HUES48 (cell line): ENCODE measurements around the gene N4BP3.

Experiments used
- H3K27ac ChIP-seq: one replicate; pipeline ENCODE4 v1.7.0; 2013; ENCODE audit warnings: low read depth, low read length, inconsistent platforms
- H3K27me3 ChIP-seq: 2 replicates; pipeline ENCODE4 v1.6.1; 2013; ENCODE audit warnings: mild to moderate bottlenecking, low read length; ENCODE audit not compliant: control insufficient read depth, insufficient read depth
- H3K36me3 ChIP-seq: 2 replicates; pipeline ENCODE4 v1.6.1; 2013; ENCODE audit warnings: low read length; ENCODE audit not compliant: control insufficient read depth, insufficient read depth
- H3K4me1 ChIP-seq: 2 replicates; pipeline ENCODE4 v1.6.1; 2013; ENCODE audit warnings: mild to moderate bottlenecking, low read length; ENCODE audit not compliant: control insufficient read depth, insufficient read depth
- H3K4me3 ChIP-seq: 2 replicates; pipeline ENCODE4 v1.5.1; 2013; ENCODE audit warnings: mild to moderate bottlenecking, low read depth, low read length
- H3K9ac ChIP-seq: 2 replicates; pipeline ENCODE4 v1.6.1; 2013; ENCODE audit warnings: mild to moderate bottlenecking, low read depth, low read length, moderate library complexity
- H3K9me3 ChIP-seq: 2 replicates; pipeline ENCODE4 v1.6.1; 2013; ENCODE audit warnings: low read length; ENCODE audit not compliant: control insufficient read depth, insufficient read depth

Gene N4BP3

DNA sequence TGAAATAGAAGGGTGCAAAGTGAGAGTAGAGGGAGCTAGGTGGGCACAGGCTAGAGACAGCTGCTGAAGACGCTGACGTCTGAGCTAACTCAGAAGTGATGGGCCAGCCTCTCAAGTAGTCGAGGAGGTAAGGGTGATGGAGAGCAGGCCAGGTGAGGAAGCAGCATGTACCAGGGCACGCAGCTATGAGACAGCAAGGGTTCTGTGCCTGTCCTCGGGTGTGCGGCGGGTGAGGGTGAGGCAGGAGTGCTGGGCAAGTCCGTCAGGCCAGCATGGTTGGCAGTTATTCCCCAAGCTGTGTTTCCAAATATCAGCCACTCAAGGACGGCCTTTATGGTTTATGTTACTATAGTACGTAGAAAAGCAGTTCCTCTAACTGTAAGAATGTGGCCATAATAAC is 23.7 kb downstream of the N4BP3 start:
- Histone ChIP-seq H3K27me3 (no peaks in the 10 kb centered on the region), H3K9me3 (no peaks in the 10 kb centered on the region), H3K4me1 (no peaks in the 10 kb centered on the region; the same call in 1 of the 2 replicates), H3K36me3 (peaks cover 76% of the 10 kb centered on the region), H3K9ac (no peak overlapping the region), H3K4me3 (no peak overlapping the region), H3K27ac (no peak overlapping the region)

DNA sequence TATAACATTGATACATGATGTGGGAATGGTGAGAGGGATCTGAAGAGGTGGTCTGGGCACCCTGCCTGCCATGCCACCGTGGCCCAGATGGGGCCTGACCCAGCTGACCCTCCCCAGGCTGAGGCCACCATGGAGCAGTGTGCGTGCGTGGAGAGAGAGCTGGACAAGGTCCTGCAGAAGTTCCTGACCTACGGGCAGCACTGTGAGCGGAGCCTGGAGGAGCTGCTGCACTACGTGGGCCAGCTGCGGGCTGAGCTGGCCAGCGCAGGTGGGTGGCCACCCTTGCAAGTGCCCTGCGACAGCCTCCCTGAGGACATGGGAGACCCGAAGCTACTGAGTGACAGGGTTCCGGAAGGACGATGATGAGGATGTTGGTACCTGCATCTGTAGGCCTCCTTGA is 24.7 kb downstream of the N4BP3 start:
- H3K9me3 ChIP-seq = no peaks in the 10 kb centered on the region
- no peaks in the 10 kb centered on the region for H3K27me3 ChIP-seq
- no peak overlapping the region for H3K9ac ChIP-seq
- H3K27ac ChIP-seq = no peak overlapping the region
- H3K4me3 ChIP-seq = no peak overlapping the region
- no peaks in the 10 kb centered on the region for H3K4me1 ChIP-seq
- peaks cover 86% of the 10 kb centered on the region for H3K36me3 ChIP-seq

DNA sequence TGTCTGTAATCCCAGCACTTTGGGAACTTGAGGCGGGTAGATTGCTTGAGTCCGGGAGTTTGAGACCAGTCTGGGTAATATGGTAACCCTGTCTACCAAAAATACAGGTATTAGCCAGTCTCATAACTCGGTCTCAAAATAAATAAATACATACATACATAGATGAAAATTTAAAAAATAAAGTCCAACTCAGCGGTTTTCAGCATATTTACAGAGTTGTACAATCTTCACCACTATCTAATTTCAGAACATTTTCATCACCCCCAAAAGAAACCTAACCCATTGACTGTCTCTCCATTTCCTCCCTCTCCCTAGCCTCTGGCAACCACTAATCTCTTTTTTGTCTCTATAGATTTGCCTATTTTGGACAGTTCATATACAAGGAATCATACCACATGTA is 28.2 kb downstream of the N4BP3 start:
- Histone ChIP-seq H3K9me3 (no peaks in the 10 kb centered on the region), H3K36me3 (peaks cover 87% of the 10 kb centered on the region), H3K4me3 (no peak overlapping the region)

GRCh38 chr5:178142642-178143041 is 29.3 kb downstream of the N4BP3 start:
- Histone ChIP-seq H3K27ac (no peak overlapping the region), H3K9me3 (no peaks in the 10 kb centered on the region), H3K4me3 (no peak overlapping the region), H3K9ac (no peak overlapping the region), H3K36me3 (peaks cover 87% of the 10 kb centered on the region), H3K27me3 (no peaks in the 10 kb centered on the region), H3K4me1 (no peaks in the 10 kb centered on the region)

More for the DNA sequence above, 28.2 kb downstream of the N4BP3 start:
- Histone ChIP-seq H3K27ac (no peak overlapping the region), H3K4me1 (no peaks in the 10 kb centered on the region), H3K27me3 (no peaks in the 10 kb centered on the region), H3K9ac (no peak overlapping the region)

GRCh38 chr5:178143246-178143645 is 29.9 kb downstream of the N4BP3 start:
- H3K27ac ChIP-seq = no peak overlapping the region
- no peaks in the 10 kb centered on the region for H3K27me3 ChIP-seq
- H3K9ac ChIP-seq = no peak overlapping the region
- no peaks in the 10 kb centered on the region for H3K4me1 ChIP-seq
- peaks cover 87% of the 10 kb centered on the region for H3K36me3 ChIP-seq
- no peak overlapping the region for H3K4me3 ChIP-seq
- H3K9me3 ChIP-seq = no peaks in the 10 kb centered on the region

- Histone ChIP-seq H3K4me3 (no peak overlapping the region), H3K4me1 (no peaks in the 10 kb centered on the region), H3K27me3 (no peaks in the 10 kb centered on the region), H3K27ac (no peak overlapping the region), H3K9me3 (no peaks in the 10 kb centered on the region), H3K36me3 (peaks cover 87% of the 10 kb centered on the region), H3K9ac (no peak overlapping the region)
Observed at GRCh38 chr5:178143901-178144300, 30.6 kb downstream of the N4BP3 start.

GRCh38 chr5:178145965-178146820 is 32.9 kb downstream of the N4BP3 start:
- Histone ChIP-seq H3K4me3 (no peak overlapping the region), H3K36me3 (peaks cover 92% of the 10 kb centered on the region), H3K27me3 (no peaks in the 10 kb centered on the region), H3K4me1 (no peaks in the 10 kb centered on the region), H3K9me3 (no peaks in the 10 kb centered on the region), H3K27ac (peak overlapping the region; percentile 46), H3K9ac (no peak overlapping the region)

- peaks cover 90% of the 10 kb centered on the region for H3K36me3 ChIP-seq
- H3K4me3 ChIP-seq = no peak overlapping the region
- no peak overlapping the region for H3K9ac ChIP-seq
- H3K27me3 ChIP-seq = no peaks in the 10 kb centered on the region
- no peaks in the 10 kb centered on the region for H3K9me3 ChIP-seq
- no peak overlapping the region for H3K27ac ChIP-seq
- H3K4me1 ChIP-seq = no peaks in the 10 kb centered on the region
Observed at GRCh38 chr5:178147406-178147805, 34.1 kb downstream of the N4BP3 start.

DNA sequence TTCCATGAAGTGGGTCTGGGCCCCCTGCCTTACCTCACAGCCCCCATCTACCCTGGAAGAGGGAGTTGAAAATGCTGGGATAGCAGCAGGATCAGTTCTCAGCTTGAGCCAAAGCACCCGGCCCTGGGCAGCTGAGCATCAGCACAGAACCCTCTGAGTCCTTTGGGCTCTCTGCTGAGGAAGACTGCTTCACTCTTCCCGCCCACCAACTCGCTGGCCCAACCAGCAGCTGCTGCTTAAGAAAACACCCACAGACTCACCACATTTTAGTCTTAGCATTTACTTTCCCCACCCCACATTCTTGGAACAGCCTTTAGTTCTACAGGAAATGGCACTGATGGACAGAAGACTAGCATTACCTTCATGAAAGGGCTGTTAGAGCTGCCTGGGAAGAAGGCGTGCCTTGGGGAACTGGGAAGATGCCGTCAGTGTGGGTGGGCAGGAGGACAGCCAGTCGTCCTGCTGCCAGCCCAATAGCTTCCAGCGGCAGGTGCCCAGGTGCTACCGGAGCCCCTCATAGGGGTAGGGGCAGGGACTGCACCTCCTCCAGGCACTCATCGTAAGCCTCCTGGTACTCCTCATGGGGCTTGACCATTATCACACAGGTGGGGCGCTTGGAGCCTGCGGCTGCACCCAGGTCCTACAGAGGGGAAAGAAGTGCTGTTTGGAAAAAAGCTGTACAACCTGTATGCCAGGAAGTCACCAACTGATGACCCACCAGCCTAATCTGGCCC is 36.0 kb downstream of the N4BP3 start:
- Histone ChIP-seq H3K27ac (no peak overlapping the region), H3K9me3 (no peaks in the 10 kb centered on the region), H3K9ac (no peak overlapping the region), H3K4me1 (no peaks in the 10 kb centered on the region; the same call in 1 of the 2 replicates), H3K36me3 (peaks cover 73% of the 10 kb centered on the region), H3K4me3 (no peak overlapping the region), H3K27me3 (no peaks in the 10 kb centered on the region)

DNA sequence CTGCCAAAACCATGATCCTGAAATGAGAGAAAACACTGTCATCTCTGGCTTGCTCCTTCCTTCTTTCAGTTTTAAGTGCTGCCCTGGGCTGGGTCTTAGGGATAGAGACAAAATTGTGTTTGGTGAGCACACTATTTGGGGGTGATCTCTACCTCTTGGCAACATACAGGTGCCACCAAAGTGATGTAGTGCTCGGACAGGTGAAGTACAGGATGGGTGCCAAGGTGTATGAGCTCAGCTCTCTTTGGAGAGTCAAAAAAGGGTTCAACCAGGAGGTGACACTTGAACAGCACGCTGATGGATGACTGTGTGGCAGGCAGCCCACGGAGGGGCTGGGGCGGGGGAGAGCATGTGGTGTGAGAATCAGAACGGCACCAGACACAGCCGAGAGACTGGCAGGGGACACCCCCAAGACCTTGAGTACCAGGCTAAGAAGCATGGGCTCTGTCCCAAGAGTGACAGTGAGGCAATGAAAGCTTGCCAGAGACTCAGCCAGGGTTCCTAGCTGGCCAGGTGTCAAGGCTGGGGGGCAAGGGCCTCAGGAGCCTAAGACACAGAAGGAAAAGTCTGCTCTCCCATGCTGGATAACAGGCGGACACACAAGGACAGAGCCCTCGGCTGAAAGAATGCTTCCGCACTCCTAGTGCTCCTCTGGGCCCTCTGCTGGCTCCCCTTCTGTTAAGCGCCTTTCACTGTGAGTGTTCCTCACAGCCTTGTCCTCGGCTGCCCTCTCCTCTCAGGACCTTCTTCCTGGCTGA is 37.8 kb downstream of the N4BP3 start:
- Histone ChIP-seq H3K9me3 (no peaks in the 10 kb centered on the region), H3K4me3 (no peak overlapping the region), H3K36me3 (peaks cover 63% of the 10 kb centered on the region), H3K27ac (peak overlapping the region; percentile 5), H3K4me1 (no peaks in the 10 kb centered on the region; the same call in 1 of the 2 replicates), H3K9ac (no peak overlapping the region), H3K27me3 (no peaks in the 10 kb centered on the region)
